SK-N-SH (cell line): ENCODE measurements around the gene BRSK1.

Experiments used
- EP300 ChIP-seq, 2 experiments: IDR thresholded peaks; 2 replicates each; pipeline versions ENCODE4 v1.4.0 to v1.6.1; 2012; ENCODE audit warnings: borderline replicate concordance in 1 of 2, low read depth in 1 of 2, low read length in 1 of 2
- FOXJ3 ChIP-seq: sonication (generic); formaldehyde crosslinking; IDR thresholded peaks from 2 replicates; pipeline ENCODE4 v1.5.1; 2020; ENCODE audit warnings: mild to moderate bottlenecking, missing genetic modification reagents
- RFX5 ChIP-seq: IDR thresholded peaks from 2 replicates; pipeline ENCODE4 v1.6.1; 2012; ENCODE audit warnings: mild to moderate bottlenecking, improper control_type of control experiment, low read length
- TAF1 ChIP-seq: IDR thresholded peaks from 2 replicates; pipeline ENCODE4 v1.6.1; 2012; ENCODE audit warnings: low read depth, mild to moderate bottlenecking, low read length, moderate library complexity, borderline replicate concordance
- TF ChIP-seq, protein P1 (sequence below): fragments of 200-600 bp; sonication (generic); IDR thresholded peaks from 2 replicates; pipeline ENCODE4 v1.6.1; 2017; ENCODE audit warnings: antibody characterized with exemption, mild to moderate bottlenecking, moderate library complexity
- TF ChIP-seq, protein P2 (sequence below): IDR thresholded peaks from 2 replicates; pipeline ENCODE4 v1.4.0; 2012; ENCODE audit warnings: low read depth
- TF ChIP-seq, protein P3 (sequence below): fragments of 150-350 bp; IDR thresholded peaks from 2 replicates; pipeline ENCODE4 v1.6.1; 2017; ENCODE audit warnings: antibody characterized with exemption, low read length, low read depth, borderline replicate concordance
- TF ChIP-seq, protein P4 (sequence below): IDR thresholded peaks from 2 replicates; pipeline ENCODE4 v1.6.1; 2012; ENCODE audit warnings: mild to moderate bottlenecking, low read depth, low read length, moderate library complexity
- TF ChIP-seq, protein P5 (sequence below): IDR thresholded peaks from 2 replicates; pipeline ENCODE4 v1.4.0; 2012; ENCODE audit warnings: low read depth, borderline replicate concordance

DNA sequence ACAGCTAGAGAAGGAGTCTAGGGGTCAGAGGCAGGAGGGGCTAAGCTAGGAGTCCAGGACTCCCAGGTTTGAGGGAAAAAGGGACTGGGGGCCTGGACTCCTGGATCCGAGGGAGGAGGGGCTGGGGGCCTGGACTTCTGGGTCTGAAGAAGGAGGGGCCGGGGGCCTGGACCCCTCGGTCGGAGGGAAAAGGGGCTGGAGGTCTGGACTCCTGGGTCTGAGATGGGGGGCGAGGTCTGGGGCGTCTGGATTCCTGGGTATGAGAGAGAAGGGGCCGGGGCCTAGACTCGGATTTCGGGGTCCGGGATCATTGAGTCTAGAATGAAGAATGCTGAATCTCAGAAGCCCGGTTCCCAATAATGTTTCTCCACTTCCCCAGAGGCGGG is 18.5 kb downstream of the BRSK1 start:
- TF ChIP-seq, protein P1, sequence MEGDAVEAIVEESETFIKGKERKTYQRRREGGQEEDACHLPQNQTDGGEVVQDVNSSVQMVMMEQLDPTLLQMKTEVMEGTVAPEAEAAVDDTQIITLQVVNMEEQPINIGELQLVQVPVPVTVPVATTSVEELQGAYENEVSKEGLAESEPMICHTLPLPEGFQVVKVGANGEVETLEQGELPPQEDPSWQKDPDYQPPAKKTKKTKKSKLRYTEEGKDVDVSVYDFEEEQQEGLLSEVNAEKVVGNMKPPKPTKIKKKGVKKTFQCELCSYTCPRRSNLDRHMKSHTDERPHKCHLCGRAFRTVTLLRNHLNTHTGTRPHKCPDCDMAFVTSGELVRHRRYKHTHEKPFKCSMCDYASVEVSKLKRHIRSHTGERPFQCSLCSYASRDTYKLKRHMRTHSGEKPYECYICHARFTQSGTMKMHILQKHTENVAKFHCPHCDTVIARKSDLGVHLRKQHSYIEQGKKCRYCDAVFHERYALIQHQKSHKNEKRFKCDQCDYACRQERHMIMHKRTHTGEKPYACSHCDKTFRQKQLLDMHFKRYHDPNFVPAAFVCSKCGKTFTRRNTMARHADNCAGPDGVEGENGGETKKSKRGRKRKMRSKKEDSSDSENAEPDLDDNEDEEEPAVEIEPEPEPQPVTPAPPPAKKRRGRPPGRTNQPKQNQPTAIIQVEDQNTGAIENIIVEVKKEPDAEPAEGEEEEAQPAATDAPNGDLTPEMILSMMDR, result no peak
- no peak for TF ChIP-seq TAF1
- TF ChIP-seq, protein P2, sequence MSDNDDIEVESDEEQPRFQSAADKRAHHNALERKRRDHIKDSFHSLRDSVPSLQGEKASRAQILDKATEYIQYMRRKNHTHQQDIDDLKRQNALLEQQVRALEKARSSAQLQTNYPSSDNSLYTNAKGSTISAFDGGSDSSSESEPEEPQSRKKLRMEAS, result no peak
- TF ChIP-seq, protein P3, sequence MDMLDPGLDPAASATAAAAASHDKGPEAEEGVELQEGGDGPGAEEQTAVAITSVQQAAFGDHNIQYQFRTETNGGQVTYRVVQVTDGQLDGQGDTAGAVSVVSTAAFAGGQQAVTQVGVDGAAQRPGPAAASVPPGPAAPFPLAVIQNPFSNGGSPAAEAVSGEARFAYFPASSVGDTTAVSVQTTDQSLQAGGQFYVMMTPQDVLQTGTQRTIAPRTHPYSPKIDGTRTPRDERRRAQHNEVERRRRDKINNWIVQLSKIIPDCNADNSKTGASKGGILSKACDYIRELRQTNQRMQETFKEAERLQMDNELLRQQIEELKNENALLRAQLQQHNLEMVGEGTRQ, result no peak
- TF ChIP-seq, protein P4, sequence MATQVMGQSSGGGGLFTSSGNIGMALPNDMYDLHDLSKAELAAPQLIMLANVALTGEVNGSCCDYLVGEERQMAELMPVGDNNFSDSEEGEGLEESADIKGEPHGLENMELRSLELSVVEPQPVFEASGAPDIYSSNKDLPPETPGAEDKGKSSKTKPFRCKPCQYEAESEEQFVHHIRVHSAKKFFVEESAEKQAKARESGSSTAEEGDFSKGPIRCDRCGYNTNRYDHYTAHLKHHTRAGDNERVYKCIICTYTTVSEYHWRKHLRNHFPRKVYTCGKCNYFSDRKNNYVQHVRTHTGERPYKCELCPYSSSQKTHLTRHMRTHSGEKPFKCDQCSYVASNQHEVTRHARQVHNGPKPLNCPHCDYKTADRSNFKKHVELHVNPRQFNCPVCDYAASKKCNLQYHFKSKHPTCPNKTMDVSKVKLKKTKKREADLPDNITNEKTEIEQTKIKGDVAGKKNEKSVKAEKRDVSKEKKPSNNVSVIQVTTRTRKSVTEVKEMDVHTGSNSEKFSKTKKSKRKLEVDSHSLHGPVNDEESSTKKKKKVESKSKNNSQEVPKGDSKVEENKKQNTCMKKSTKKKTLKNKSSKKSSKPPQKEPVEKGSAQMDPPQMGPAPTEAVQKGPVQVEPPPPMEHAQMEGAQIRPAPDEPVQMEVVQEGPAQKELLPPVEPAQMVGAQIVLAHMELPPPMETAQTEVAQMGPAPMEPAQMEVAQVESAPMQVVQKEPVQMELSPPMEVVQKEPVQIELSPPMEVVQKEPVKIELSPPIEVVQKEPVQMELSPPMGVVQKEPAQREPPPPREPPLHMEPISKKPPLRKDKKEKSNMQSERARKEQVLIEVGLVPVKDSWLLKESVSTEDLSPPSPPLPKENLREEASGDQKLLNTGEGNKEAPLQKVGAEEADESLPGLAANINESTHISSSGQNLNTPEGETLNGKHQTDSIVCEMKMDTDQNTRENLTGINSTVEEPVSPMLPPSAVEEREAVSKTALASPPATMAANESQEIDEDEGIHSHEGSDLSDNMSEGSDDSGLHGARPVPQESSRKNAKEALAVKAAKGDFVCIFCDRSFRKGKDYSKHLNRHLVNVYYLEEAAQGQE, result no peak
- TF ChIP-seq EP300 (IDR thresholded peaks at IDR 0.05; ENCODE audit: borderline replicate concordance in 1 of 2, low read depth in 1 of 2, low read length in 1 of 2), result no peak
- TF ChIP-seq RFX5, result no peak
- no peak for TF ChIP-seq FOXJ3 (CRISPR knock-in tag)
- TF ChIP-seq, protein P5, sequence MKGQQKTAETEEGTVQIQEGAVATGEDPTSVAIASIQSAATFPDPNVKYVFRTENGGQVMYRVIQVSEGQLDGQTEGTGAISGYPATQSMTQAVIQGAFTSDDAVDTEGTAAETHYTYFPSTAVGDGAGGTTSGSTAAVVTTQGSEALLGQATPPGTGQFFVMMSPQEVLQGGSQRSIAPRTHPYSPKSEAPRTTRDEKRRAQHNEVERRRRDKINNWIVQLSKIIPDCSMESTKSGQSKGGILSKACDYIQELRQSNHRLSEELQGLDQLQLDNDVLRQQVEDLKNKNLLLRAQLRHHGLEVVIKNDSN, result no peak
